Muscle layer of duodenum (tissue), 2 donors: Measurements from ENCODE around the gene NDUFB2.

Experiments
- H3K27ac ChIP-seq: one replicate; pipeline ENCODE4 v1.7.0; 2013; ENCODE audit warnings: mild to moderate bottlenecking, low read length
- H3K27me3 ChIP-seq: one replicate; pipeline ENCODE4 v1.7.0; 2013; ENCODE audit warnings: low read depth, mild to moderate bottlenecking, control low read depth, low read length
- H3K36me3 ChIP-seq, 2 donors: one replicate each; pipeline ENCODE4 v1.7.0; 2013; ENCODE audit warnings: low read length in 2 of 2, control low read depth in 1 of 2, mild to moderate bottlenecking in 1 of 2; ENCODE audit not compliant: insufficient read depth in 2 of 2, control insufficient read depth in 1 of 2
- H3K4me1 ChIP-seq, 2 donors: one replicate each; pipeline ENCODE4 v1.7.0; 2013; ENCODE audit warnings: low read length in 2 of 2, mild to moderate bottlenecking in 2 of 2, control low read depth in 1 of 2, moderate library complexity in 1 of 2; ENCODE audit not compliant: insufficient read depth in 2 of 2, control insufficient read depth in 1 of 2
- H3K4me3 ChIP-seq, 2 donors: one replicate each; pipeline ENCODE4 v1.7.0; 2013; ENCODE audit warnings: low read length in 2 of 2, low read depth in 1 of 2, mild to moderate bottlenecking in 1 of 2
- H3K9me3 ChIP-seq, 2 donors: one replicate each; pipeline ENCODE4 v1.7.0; 2013; ENCODE audit warnings: low read length in 2 of 2, control low read depth in 1 of 2, mild to moderate bottlenecking in 1 of 2; ENCODE audit not compliant: control insufficient read depth in 1 of 2
- donor health status: healthy.

Gene NDUFB2

DNA sequence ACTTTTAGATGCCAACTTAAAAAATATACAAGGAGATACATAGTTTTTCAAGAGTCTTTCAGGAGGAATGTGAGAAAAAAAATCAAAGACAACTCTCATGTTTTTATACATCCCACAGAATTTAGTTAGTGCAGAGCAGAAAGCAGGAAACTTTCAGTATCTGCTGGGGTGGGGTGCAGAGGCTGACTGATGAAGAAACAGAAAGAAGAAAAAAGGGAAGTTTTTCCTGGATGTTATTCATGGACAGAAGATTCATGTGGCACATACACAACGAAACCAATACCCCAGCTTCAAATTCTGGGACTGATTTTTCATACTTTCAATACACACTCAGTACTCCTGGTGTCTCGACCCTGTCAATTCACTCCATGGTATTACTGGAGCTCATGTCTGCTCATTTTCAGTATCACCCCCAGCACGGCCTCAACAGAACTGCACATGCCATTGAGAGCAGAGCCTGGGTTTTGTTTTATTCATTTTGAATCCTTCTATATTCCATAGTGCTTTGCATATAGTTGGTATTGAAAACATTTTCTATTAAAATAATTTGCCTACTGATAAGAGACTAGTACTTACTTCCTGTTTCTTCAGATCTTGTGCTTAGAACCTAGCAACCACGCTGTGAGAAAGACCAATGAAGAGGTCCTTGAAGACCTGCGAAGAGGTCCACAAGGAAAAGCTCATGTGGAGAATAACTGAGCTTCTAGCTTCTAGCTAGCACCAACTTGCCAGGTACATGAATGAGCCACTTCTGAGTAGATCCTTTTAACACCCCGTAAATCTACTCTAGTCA lies 49.0 kb downstream of the NDUFB2 start:
- H3K27me3 ChIP-seq: no peaks in the 10 kb centered on the region
- no peak overlapping the region for H3K4me3 ChIP-seq
- peaks cover 5 to 21% of the 10 kb centered on the region in 2 donors for H3K36me3 ChIP-seq
- H3K9me3 ChIP-seq: no peaks in the 10 kb centered on the region
- H3K4me1 ChIP-seq: no peaks in the 10 kb centered on the region
- no peak overlapping the region for H3K27ac ChIP-seq

DNA sequence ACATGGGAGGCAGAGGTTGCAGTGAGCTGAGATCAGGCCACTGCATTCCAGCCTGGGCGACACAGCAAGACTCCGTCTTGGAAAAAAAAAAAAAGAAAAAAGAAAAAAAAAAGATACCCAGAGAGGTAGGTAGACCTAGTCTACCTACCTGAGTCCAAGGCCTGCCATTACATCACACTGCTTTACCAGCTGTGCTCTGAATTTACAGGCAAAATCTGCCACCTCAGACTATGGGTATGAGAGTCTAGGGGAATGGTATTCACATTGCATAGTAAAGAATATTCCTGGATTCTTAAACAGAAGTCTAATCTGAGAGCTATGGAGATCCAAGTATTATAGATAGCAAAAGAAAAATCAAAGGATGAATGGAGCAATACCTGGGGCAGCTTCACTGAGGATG lies 50.2 kb downstream of the NDUFB2 start:
- Histone ChIP-seq H3K4me1 (no peaks in the 10 kb centered on the region), H3K27me3 (no peaks in the 10 kb centered on the region), H3K36me3 (peaks cover 5 to 25% of the 10 kb centered on the region in 2 donors), H3K27ac (no peak overlapping the region), H3K9me3 (no peaks in the 10 kb centered on the region), H3K4me3 (no peak overlapping the region)

DNA sequence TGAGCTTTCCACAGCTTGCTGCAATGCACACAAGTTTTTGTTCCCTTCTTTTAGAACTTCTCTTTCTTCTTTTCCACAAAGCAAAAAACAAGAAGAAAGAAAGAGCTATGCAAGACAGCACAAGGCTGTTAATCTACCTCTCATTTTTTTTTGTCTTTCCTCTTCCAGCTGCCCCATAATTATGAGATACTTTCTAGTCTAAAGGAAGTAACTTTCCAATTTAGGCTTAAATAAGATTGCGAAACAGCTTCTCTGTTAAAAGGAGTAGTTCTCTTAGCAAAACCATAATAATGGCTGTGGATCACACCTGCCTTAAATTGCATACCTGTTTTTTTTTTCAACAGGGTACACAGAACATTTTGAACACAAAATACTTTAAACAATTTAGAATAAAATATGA lies 56.0 kb downstream of the NDUFB2 start:
- Histone ChIP-seq H3K36me3 (peaks cover 5 to 39% of the 10 kb centered on the region in 2 donors), H3K27ac (no peak overlapping the region), H3K4me1 (no peaks in the 10 kb centered on the region), H3K27me3 (no peaks in the 10 kb centered on the region), H3K9me3 (no peaks in the 10 kb centered on the region), H3K4me3 (no peak overlapping the region)

DNA sequence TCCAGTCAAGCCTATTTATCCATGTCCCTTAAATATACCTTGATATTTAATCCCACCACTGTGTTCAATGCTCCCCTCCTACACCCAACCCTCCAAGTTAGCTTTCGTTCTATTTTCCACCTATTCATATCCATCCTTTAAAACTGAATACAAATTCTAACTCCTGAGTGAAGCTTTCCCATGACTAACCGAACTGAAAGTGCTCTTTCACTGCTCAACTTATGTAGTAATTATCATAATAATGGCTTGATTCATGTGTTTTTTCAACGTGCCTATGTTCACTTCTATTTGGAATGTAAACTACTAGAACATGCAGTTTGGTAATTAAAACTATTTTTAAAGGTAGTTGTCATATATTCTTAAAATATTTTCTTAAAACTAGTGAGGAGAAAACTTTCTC lies 58.0 kb downstream of the NDUFB2 start:
- Histone ChIP-seq H3K4me1 (no peaks in the 10 kb centered on the region), H3K27me3 (no peaks in the 10 kb centered on the region), H3K27ac (no peak overlapping the region), H3K36me3 (peaks cover 0 to 26% of the 10 kb centered on the region in 2 donors), H3K9me3 (no peaks in the 10 kb centered on the region), H3K4me3 (no peak overlapping the region)
